Retinal pigment epithelial cell (primary cell): Measurements from ENCODE around the gene EIF4G3.

Experiments used
- DNase-seq: peaks from one replicate; pipeline ENCODE4 v3.0.0-alpha.2; 2010; ENCODE audit warnings: low read depth
- H3K4me3 ChIP-seq: 2 replicates; pipeline ENCODE4 v1.5.1; 2011; ENCODE audit warnings: mild to moderate bottlenecking, low read length, control low read depth, moderate library complexity
- TF ChIP-seq, protein P1 (sequence below): conservative IDR thresholded peaks from 2 replicates; pipeline ENCODE4 v1.5.1; 2011; ENCODE audit warnings: low read depth, low read length, control low read depth, inconsistent platforms

EIF4G3 gene

DNA sequence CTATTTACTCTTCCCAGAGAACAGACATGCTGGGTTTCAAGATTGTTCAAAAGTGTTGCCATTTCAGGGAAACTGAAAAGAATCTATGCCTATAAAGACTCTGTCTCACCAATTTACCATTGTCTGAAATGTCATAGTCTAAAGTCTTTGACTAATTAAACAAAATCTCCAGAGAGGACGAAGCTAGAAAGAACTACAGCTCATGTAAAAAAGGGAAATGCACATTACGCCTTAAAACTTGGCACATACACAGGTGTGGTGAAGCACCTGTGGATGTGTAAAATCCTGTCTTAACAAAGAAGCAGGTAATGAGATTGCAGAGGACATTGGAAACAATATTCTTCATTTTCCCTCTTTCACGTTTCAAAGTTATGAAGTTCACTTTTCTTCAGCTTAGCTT, 130.6 kb downstream of the EIF4G3 start:
- no peak for DNase-seq
- TF ChIP-seq, protein P1, sequence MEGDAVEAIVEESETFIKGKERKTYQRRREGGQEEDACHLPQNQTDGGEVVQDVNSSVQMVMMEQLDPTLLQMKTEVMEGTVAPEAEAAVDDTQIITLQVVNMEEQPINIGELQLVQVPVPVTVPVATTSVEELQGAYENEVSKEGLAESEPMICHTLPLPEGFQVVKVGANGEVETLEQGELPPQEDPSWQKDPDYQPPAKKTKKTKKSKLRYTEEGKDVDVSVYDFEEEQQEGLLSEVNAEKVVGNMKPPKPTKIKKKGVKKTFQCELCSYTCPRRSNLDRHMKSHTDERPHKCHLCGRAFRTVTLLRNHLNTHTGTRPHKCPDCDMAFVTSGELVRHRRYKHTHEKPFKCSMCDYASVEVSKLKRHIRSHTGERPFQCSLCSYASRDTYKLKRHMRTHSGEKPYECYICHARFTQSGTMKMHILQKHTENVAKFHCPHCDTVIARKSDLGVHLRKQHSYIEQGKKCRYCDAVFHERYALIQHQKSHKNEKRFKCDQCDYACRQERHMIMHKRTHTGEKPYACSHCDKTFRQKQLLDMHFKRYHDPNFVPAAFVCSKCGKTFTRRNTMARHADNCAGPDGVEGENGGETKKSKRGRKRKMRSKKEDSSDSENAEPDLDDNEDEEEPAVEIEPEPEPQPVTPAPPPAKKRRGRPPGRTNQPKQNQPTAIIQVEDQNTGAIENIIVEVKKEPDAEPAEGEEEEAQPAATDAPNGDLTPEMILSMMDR = no peak
- no peak overlapping the region for H3K4me3 ChIP-seq

DNA sequence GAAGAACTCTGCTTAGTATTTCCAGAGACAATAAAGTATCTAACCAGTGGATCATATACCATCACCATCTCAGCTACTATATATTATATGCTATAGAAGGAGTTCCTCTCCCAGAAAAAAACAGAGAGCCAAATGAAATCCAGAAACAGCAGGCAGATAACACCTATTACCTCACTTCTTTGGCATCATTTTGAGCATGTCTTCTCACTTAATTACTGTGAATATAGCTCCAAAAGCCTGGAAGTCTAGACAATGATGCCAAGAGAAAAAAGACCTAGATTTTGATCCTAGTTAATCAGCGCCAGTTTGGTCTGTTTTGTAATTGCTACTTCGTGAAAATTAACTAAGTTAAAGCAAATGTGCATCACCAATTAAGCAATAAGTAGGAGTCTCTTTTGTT, 131.3 kb downstream of the EIF4G3 start:
- TF ChIP-seq, protein P1 = no peak
- no peak overlapping the region for H3K4me3 ChIP-seq
- DNase-seq = no peak

- no peak for DNase-seq
- no peak overlapping the region for H3K4me3 ChIP-seq
- TF ChIP-seq, protein P1 = no peak
Observed at GRCh38 chr1:21042929-21043605, 133.6 kb downstream of the EIF4G3 start.

DNA sequence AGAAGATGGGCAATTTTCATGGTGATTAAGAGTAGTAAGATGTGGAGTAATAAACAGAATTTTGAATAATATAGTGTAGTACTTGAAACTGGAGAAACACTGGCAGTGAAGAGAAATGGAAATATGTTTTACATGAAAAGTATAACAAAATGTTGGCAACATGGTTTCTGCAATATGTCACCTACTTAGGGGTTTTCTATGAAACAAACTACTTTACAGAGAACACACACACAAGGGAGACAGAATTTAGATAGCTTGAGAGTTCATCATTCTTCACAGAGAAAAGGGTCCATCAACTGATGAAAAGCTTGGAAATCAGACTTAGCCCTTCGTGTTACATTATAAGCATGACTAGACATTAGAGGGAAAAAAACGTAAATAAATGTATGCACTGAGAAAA, 135.2 kb downstream of the EIF4G3 start:
- TF ChIP-seq, protein P1 = no peak
- H3K4me3 ChIP-seq = no peak overlapping the region
- no peak for DNase-seq

DNA sequence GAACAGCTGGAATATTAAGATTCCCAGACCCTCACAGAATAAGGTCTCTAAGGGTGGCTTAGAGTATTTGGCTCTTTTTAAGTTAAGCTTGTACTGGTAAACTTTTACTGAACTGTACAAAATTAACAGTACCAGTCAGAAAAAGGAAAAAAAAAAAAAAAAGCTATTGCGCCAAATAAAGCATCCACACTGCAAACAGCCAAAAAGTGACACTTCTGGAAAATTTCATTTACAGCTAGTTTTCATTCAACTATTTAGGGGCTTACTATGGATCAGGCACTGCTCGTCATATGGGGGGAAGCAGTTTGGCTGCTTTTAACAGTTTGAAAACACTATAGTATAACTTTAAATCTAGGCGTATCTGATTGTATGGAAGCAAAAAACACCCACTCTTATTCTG, 139.6 kb downstream of the EIF4G3 start:
- TF ChIP-seq, protein P1 = no peak
- DNase-seq = no peak
- no peak overlapping the region for H3K4me3 ChIP-seq

DNA sequence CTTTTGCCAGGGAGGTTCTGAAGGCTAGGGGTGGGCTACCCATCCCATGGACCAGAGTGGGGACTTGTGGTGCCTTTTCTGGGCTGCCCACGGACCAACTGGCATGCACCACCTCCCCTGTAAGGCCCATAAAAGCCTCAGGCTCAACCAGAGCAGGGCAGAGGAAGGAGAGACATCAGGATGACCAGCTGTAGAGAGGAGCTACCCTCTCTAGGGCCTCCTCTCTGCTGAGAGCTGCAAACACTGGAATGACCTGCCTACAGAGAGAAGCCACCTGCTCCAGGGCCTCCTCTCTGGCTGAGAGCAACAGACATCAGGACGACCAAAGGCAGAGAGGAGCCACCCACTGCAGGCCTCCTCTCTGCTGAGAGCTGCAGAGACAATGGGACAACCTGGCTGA, 140.9 kb downstream of the EIF4G3 start:
- no peak for DNase-seq
- H3K4me3 ChIP-seq = no peak overlapping the region
- TF ChIP-seq, protein P1 = no peak

- TF ChIP-seq, protein P1 = no peak
- DNase-seq = no peak
- no peak overlapping the region for H3K4me3 ChIP-seq
Observed at GRCh38 chr1:21034725-21035628, 141.7 kb downstream of the EIF4G3 start.
